ENCODE measurements around the gene RYR2. TPM values are rescaled to one million over a fixed set of nuclear protein-coding genes. Genes with fewer than 3 reads are reported as not detected.
"Not testable (repeated sequence)": the region's sequence is repeated elsewhere in the genome, so short reads cannot be mapped to it uniquely, and the experiment has no call there.

The RYR2 gene
- total RNA-seq, 4 donors from 2014 or later = 0.13 to 2.5 (median 0.88) TPM

- no peaks in the 10 kb centered on the region for H3K4me1 ChIP-seq
Measured at GRCh38 chr1:237140986-237141385, 99.0 kb downstream of the RYR2 start.

DNA sequence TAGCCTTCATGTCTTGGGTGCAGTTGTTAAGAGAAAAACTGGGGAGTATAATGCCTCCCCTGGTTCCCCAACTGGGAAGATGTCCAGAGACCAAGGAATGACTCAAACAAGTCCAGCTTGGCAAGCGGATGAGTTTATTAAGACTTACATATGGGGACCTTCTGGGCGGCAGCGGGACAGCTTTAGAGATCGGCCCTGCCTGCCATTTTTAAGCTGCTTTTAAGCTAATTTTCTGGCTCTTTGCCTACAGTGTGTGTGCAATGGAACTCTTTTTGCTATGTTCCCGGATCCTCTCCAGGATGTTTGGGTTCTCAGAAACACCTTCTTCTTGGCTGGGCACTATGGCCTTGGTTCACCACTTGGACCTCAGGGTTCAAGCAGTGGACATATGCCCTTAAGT lies 99.5 kb downstream of the RYR2 start:
- H3K4me1 ChIP-seq = no peaks in the 10 kb centered on the region
- no peak for DNase-seq
- peak overlapping the region in 1 of 4 donors; percentile 26 for H3K27ac ChIP-seq
- H3K27me3 ChIP-seq = no peaks in the 10 kb centered on the region
- H3K36me3 ChIP-seq = no peaks in the 10 kb centered on the region
- TF ChIP-seq, protein P1, sequence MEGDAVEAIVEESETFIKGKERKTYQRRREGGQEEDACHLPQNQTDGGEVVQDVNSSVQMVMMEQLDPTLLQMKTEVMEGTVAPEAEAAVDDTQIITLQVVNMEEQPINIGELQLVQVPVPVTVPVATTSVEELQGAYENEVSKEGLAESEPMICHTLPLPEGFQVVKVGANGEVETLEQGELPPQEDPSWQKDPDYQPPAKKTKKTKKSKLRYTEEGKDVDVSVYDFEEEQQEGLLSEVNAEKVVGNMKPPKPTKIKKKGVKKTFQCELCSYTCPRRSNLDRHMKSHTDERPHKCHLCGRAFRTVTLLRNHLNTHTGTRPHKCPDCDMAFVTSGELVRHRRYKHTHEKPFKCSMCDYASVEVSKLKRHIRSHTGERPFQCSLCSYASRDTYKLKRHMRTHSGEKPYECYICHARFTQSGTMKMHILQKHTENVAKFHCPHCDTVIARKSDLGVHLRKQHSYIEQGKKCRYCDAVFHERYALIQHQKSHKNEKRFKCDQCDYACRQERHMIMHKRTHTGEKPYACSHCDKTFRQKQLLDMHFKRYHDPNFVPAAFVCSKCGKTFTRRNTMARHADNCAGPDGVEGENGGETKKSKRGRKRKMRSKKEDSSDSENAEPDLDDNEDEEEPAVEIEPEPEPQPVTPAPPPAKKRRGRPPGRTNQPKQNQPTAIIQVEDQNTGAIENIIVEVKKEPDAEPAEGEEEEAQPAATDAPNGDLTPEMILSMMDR (IDR thresholded peaks at IDR 0.05) = no peak
- TF ChIP-seq POLR2A (IDR thresholded peaks at IDR 0.05) = no peak
- H3K9me3 ChIP-seq = no peaks in the 10 kb centered on the region
- H3K4me3 ChIP-seq = no peak overlapping the region

More at GRCh38 chr1:237140986-237141385, 99.0 kb downstream of the RYR2 start:
- no peak for TF ChIP-seq POLR2A (IDR thresholded peaks at IDR 0.05)
- TF ChIP-seq, protein P1 (IDR thresholded peaks at IDR 0.05) = no peak
- H3K27ac ChIP-seq = peak overlapping the region in 1 of 4 donors; percentile 26
- H3K4me3 ChIP-seq = no peak overlapping the region
- no peaks in the 10 kb centered on the region for H3K27me3 ChIP-seq
- DNase-seq = no peak
- no peaks in the 10 kb centered on the region for H3K36me3 ChIP-seq
- no peaks in the 10 kb centered on the region for H3K9me3 ChIP-seq

DNA sequence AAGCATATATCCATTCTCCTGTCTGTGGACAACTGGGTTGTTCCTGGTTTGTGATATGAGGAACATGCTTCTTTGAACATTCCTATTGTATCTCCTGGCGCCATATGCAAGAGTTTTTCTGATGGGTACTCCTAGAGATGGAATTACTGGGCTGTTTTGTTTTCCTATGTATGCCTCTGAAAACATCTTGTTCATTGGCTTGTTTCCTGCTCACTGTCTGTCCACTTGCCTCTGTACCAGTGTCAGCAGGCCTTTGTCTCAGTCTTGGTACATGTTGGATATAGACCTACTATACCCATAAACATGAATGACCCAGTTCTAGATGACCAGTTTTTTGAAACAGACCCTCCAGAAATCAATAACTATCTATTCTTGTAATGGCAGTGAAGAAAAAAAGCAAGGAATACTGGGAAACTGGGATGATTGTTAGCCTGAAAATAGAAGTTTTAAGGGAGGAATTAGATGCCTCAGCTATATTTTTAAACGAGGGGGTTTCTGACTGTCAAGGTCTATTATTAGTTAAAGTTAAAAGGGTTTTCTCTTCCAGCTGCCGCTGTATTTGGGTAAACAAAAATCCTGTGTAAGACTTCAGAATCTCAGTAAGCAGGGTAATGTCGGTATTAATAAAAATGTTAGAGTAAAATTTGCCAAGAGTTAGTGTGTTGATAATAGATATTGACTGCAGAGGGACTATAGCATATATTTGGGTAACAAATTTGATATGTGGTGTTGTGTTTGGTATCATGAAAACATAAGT lies 103.6 kb downstream of the RYR2 start:
- TF ChIP-seq POLR2A (IDR thresholded peaks at IDR 0.05) = no peak
- TF ChIP-seq, protein P1 (IDR thresholded peaks at IDR 0.05) = no peak
- H3K4me3 ChIP-seq = no peak overlapping the region
- no peaks in the 10 kb centered on the region for H3K9me3 ChIP-seq
- no peaks in the 10 kb centered on the region for H3K36me3 ChIP-seq
- H3K27me3 ChIP-seq = no peaks in the 10 kb centered on the region
- H3K4me1 ChIP-seq = no peaks in the 10 kb centered on the region
- no peak for DNase-seq
- peak overlapping the region in 1 of 4 donors; percentile 6 for H3K27ac ChIP-seq

- no peaks in the 10 kb centered on the region for H3K27me3 ChIP-seq
- H3K36me3 ChIP-seq = no peaks in the 10 kb centered on the region
- no peak overlapping the region for H3K4me3 ChIP-seq
- TF ChIP-seq, protein P1 (IDR thresholded peaks at IDR 0.05) = no peak
- no peak for TF ChIP-seq POLR2A (IDR thresholded peaks at IDR 0.05)
- H3K27ac ChIP-seq = peak overlapping the region in 1 of 4 donors; percentile 6
- no peaks in the 10 kb centered on the region for H3K4me1 ChIP-seq
- no peak for DNase-seq
- H3K9me3 ChIP-seq = no peaks in the 10 kb centered on the region
Measured at GRCh38 chr1:237146241-237146640, 104.3 kb downstream of the RYR2 start.

DNA sequence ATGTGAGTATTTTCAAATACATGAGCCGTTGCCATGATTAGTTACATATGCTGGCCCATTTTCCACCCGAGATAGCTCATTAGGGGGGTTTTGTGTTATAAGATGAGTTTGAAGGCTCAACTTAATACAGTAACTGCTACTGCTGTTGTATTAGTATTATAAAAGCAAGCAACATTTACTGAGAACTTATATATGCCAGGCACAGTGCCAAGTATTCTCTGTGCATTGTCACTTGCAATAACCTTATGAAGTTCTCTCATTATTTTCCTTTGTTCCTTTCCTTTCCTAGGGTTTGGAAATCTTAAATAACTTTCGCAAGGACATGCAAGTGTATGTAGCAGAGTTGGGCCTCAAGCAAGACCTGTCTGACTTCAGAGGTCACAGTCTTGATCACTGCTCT lies 107.9 kb downstream of the RYR2 start:
- TF ChIP-seq POLR2A (IDR thresholded peaks at IDR 0.05) = no peak
- TF ChIP-seq, protein P1 (IDR thresholded peaks at IDR 0.05) = no peak
- Histone ChIP-seq H3K27ac (no peak overlapping the region), H3K4me3 (no peak overlapping the region), H3K9me3 (no peaks in the 10 kb centered on the region), H3K36me3 (no peaks in the 10 kb centered on the region), H3K4me1 (no peaks in the 10 kb centered on the region), H3K27me3 (no peaks in the 10 kb centered on the region)
- DNase-seq = no peak

DNA sequence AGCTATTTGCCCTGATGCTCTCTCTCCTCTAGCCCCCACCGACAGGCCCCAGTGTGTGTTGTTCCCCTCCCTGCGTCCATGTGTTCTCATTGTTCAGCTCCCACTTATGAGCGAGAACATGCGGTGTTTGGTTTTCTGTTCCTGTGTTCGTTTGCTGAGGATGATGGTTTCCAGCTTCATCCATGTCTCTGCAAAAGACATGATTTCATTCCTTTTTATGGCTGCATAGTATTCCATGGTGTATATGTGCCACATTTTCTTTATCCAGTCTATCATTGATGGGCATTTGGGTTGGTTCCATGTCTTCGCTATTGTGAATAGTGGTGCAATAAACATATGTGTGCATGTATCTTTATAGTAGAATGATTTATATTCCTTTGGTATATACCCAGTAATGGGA lies 110.0 kb downstream of the RYR2 start:
- not testable (repeated sequence) for H3K4me1 ChIP-seq, H3K9me3 ChIP-seq, H3K4me3 ChIP-seq

More for the DNA sequence above, 110.0 kb downstream of the RYR2 start:
- H3K27ac ChIP-seq, DNase-seq, H3K36me3 ChIP-seq, H3K27me3 ChIP-seq: not testable (repeated sequence)
